ENCODE data around the gene SND1. TPM values are rescaled to one million over a fixed set of nuclear protein-coding genes. Genes with fewer than 3 reads are reported as not detected.

The SND1 gene
- total and polyA plus RNA-seq, 10 of the 15 experiments (the other 5 are each of a cell fraction or from before 2014, with no cell fraction given): 52.4 to 270 (median 146) TPM

DNA sequence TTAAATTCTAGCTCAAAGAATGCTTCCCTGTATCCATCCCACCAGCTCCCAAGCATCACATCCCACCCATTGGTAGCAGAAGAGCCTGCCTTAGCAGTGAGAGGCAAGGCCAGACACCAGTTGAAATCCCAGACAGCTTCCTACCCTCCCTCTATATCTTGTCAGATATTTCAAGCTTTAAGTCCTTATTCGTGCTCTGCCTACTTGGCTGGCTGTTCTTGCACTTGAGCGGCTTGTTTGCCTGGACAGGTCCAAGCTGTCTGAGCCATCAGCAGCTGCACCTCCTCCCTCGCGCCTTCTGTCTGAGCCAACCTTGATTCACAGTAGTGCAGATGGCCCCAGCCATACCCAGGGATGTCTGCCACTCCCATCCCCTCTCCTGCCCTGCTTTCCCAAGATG lies 362.8 kb downstream of the SND1 start (continued):
- TF ChIP-seq, protein P1, sequence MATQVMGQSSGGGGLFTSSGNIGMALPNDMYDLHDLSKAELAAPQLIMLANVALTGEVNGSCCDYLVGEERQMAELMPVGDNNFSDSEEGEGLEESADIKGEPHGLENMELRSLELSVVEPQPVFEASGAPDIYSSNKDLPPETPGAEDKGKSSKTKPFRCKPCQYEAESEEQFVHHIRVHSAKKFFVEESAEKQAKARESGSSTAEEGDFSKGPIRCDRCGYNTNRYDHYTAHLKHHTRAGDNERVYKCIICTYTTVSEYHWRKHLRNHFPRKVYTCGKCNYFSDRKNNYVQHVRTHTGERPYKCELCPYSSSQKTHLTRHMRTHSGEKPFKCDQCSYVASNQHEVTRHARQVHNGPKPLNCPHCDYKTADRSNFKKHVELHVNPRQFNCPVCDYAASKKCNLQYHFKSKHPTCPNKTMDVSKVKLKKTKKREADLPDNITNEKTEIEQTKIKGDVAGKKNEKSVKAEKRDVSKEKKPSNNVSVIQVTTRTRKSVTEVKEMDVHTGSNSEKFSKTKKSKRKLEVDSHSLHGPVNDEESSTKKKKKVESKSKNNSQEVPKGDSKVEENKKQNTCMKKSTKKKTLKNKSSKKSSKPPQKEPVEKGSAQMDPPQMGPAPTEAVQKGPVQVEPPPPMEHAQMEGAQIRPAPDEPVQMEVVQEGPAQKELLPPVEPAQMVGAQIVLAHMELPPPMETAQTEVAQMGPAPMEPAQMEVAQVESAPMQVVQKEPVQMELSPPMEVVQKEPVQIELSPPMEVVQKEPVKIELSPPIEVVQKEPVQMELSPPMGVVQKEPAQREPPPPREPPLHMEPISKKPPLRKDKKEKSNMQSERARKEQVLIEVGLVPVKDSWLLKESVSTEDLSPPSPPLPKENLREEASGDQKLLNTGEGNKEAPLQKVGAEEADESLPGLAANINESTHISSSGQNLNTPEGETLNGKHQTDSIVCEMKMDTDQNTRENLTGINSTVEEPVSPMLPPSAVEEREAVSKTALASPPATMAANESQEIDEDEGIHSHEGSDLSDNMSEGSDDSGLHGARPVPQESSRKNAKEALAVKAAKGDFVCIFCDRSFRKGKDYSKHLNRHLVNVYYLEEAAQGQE (IDR thresholded peaks at IDR 0.05; ENCODE audit: low read depth, low read length): no peak
- TF ChIP-seq, protein P2, sequence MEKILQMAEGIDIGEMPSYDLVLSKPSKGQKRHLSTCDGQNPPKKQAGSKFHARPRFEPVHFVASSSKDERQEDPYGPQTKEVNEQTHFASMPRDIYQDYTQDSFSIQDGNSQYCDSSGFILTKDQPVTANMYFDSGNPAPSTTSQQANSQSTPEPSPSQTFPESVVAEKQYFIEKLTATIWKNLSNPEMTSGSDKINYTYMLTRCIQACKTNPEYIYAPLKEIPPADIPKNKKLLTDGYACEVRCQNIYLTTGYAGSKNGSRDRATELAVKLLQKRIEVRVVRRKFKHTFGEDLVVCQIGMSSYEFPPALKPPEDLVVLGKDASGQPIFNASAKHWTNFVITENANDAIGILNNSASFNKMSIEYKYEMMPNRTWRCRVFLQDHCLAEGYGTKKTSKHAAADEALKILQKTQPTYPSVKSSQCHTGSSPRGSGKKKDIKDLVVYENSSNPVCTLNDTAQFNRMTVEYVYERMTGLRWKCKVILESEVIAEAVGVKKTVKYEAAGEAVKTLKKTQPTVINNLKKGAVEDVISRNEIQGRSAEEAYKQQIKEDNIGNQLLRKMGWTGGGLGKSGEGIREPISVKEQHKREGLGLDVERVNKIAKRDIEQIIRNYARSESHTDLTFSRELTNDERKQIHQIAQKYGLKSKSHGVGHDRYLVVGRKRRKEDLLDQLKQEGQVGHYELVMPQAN (conservative IDR thresholded peaks at IDR 0.05): no peak
- TF ChIP-seq TCF12 (IDR thresholded peaks at IDR 0.05; ENCODE audit: low read depth, low read length): no peak
- TF ChIP-seq NFYA (IDR thresholded peaks at IDR 0.05; ENCODE audit: borderline replicate concordance, low read depth, low read length): no peak
- TF ChIP-seq, protein P3, sequence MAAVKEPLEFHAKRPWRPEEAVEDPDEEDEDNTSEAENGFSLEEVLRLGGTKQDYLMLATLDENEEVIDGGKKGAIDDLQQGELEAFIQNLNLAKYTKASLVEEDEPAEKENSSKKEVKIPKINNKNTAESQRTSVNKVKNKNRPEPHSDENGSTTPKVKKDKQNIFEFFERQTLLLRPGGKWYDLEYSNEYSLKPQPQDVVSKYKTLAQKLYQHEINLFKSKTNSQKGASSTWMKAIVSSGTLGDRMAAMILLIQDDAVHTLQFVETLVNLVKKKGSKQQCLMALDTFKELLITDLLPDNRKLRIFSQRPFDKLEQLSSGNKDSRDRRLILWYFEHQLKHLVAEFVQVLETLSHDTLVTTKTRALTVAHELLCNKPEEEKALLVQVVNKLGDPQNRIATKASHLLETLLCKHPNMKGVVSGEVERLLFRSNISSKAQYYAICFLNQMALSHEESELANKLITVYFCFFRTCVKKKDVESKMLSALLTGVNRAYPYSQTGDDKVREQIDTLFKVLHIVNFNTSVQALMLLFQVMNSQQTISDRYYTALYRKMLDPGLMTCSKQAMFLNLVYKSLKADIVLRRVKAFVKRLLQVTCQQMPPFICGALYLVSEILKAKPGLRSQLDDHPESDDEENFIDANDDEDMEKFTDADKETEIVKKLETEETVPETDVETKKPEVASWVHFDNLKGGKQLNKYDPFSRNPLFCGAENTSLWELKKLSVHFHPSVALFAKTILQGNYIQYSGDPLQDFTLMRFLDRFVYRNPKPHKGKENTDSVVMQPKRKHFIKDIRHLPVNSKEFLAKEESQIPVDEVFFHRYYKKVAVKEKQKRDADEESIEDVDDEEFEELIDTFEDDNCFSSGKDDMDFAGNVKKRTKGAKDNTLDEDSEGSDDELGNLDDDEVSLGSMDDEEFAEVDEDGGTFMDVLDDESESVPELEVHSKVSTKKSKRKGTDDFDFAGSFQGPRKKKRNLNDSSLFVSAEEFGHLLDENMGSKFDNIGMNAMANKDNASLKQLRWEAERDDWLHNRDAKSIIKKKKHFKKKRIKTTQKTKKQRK (IDR thresholded peaks at IDR 0.05; ENCODE audit: low read depth, low read length): no peak
- no peak for TF ChIP-seq ESRRA (IDR thresholded peaks at IDR 0.05; ENCODE audit: low read length)
- TF ChIP-seq CBX5 (IDR thresholded peaks at IDR 0.05; ENCODE audit: low read depth): no peak
- TF ChIP-seq, protein P4, sequence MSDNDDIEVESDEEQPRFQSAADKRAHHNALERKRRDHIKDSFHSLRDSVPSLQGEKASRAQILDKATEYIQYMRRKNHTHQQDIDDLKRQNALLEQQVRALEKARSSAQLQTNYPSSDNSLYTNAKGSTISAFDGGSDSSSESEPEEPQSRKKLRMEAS (IDR thresholded peaks at IDR 0.05; ENCODE audit: low read depth, low read length): no peak
- TF ChIP-seq SREBF1 (IDR thresholded peaks at IDR 0.05; ENCODE audit: low read length): no peak

Measured in GM12878 (cell line).